ENCODE results near the gene PAK1IP1.
"Not testable (repeated sequence)": the region's sequence is repeated elsewhere in the genome, so short reads cannot be mapped to it uniquely, and the experiment has no call there.

Gene PAK1IP1

GRCh38 chr6:10745116-10745515 lies 50.3 kb downstream of the PAK1IP1 start:
- no peak for DNase-seq

GRCh38 chr6:10746915-10747250 lies 52.1 kb downstream of the PAK1IP1 start:
- DNase-seq = no peak

- DNase-seq = peak; percentile 95
Measured at GRCh38 chr6:10747251-10747972, 52.6 kb downstream of the PAK1IP1 start, which contains the start of gene TMEM14B. Gene TMEM14B (plus strand): TSS chr6:10747805. CDS start chr6:10749246, 1,441 bp downstream.

GRCh38 chr6:10749734-10750133 lies 55.0 kb downstream of the PAK1IP1 start:
- DNase-seq = no peak

- not testable (repeated sequence) for DNase-seq
Measured at GRCh38 chr6:10750568-10750967, 55.8 kb downstream of the PAK1IP1 start.

GRCh38 chr6:10751757-10752156 lies 57.0 kb downstream of the PAK1IP1 start:
- DNase-seq = not testable (repeated sequence)

GRCh38 chr6:10756085-10756484 lies 61.3 kb downstream of the PAK1IP1 start:
- no peak for DNase-seq
